Measurements from ENCODE around the gene GSG1L.

Gene GSG1L

GRCh38 chr16:27932542-27933135, 130.9 kb downstream of the GSG1L start:
- no peak for DNase-seq

DNA sequence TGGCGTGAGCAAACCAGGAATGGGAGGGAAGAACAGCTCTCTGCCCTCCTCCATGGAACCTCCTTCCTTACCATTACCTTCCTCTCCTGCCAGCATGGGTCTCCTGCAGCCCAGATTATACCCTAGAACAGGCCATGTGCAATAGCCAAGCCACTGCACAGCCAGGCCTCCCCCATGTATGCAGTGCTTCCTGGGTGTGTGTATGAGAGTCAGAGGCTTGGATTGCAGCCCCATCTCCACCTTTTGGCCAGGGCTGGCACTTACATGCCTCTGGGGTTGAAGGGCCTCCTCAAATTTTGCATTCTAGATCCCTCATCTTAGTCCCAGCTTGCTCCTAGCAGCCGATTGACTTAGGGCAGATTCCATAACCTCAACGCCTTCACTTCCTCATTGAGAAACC, 133.7 kb downstream of the GSG1L start:
- DNase-seq = no peak

DNA sequence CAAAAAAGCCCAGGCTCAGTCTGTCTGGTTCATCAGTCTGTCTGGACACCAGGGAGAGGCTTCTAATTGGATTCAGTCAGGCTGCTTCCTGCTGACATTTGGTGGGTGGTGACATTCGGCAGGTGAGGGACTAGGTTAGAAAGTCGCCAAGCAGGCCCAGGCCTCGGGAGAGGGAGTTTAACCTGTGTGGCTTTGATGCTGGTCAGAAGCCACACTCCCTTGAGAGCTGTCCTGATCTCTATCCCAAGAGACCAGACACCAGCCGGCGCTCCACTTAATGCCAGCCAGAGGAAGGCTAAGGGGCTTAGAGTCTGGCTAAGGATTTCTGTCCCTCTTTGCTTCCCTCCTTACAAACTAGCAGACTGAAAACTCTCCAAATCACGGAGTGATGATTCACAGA, 135.0 kb downstream of the GSG1L start:
- no peak for DNase-seq

GRCh38 chr16:27927266-27927901, 136.1 kb downstream of the GSG1L start:
- DNase-seq = no peak

DNA sequence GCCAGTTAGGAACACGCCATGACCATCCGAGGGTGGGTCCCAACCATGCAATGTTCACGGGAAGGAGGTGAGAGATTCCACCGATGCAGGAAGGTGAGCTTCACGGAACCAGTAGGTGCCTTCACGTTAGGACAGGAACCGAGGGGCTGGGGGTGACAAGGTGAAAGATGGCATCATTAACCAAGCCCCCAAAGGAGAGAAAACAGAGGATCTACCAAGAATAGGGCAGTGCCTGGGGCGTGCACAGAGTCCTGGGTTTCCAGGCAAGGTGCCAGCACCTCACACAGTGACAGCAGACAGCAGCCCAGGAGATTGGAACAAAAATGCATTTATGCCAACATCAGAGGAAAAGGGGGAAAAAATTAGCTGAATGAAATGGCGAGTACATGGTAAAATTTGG, 137.9 kb downstream of the GSG1L start:
- no peak for DNase-seq

DNA sequence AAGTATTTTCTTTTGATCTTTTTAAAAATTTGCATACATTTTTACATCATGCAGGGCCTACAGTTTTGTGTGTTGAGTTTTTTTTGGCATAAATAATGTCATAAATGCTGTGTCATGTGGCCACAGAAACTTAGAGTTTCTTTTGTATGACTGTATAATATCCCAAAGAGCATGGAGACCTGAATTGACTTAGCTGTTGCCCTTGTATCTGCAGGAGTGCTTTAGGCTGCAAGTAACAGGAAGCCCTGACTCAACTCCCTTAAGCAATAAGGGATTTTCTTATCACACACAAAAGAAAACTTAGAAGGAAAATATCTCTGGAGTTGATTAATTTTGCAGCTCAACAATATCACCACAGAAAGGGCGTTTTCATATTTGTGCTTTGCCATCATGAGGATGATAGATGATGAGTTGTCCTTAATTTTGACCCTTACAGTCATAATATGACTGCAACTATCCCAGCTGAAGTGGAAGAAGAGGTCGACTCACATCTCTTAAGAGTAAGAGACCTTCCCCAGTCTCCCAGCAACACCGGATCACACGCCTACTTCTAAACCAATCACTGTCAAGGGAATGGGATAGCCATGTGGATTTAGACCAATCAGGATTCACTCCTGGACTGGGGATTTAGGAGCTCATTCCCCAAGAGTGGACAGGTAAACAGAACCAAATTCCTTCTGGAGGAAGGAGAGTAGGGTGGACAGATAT, 138.9 kb downstream of the GSG1L start:
- no peak for DNase-seq

GRCh38 chr16:27923751-27924150, 139.8 kb downstream of the GSG1L start:
- no peak for DNase-seq

DNA sequence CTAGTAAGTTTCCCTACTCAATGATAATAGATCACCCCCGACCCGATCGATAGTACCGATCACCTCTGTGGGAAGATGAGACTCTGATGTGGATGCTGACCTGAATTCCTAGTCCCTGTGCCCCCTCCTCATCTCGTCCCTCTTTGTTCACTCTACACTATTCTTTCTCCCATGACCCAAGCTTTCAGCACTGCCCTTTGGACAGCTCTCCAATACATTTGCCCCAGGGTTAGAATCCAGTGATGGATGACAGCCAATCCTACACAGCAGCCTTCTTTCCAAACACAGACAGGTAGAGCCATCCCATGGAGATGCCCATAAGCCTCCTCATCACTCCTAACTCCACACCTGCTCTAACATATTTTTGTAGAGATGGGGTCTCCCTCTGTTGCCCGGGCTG, 141.1 kb downstream of the GSG1L start:
- DNase-seq = no peak

- no peak for DNase-seq
Observed at GRCh38 chr16:27921134-27921533, 142.4 kb downstream of the GSG1L start.

GRCh38 chr16:27920391-27920891, 143.1 kb downstream of the GSG1L start:
- DNase-seq = no peak

DNA sequence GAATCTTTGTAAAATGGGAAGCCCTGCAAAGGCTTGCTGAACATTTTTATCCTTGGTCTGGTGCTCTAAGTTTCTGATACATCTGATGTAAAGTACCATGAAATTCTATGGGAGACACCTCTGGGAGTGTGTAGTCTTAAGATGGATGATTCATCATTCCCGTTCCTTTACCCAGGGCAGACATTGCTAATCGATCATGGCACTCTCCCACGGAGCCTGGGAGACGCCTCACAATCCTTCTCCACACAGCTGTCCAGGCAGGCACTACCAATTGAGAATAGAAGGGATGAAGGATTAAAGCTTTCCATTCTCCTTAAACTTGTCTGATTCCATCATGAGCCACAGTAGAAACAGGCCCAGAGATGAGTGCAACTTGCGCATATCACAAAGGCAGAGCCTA, 144.8 kb downstream of the GSG1L start:
- no peak for DNase-seq

DNA sequence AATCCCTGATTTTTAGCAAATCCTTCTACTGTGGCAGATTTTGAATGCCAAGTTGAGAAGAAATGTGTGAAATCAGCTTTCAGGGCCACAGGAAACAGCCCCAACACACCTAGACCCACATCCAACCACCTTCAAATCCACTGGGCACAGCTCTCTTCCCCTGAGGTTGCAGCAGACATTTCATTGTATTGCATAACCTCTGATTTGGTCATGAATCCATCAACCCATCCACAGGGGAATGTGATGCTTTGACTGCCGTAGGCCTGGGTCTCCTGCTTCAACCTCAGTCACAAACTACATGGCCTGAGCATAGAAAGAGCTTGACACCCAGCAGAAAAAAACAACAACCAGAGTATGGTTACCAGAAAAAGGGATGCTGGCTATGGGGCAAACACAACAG, 145.6 kb downstream of the GSG1L start:
- no peak for DNase-seq

DNA sequence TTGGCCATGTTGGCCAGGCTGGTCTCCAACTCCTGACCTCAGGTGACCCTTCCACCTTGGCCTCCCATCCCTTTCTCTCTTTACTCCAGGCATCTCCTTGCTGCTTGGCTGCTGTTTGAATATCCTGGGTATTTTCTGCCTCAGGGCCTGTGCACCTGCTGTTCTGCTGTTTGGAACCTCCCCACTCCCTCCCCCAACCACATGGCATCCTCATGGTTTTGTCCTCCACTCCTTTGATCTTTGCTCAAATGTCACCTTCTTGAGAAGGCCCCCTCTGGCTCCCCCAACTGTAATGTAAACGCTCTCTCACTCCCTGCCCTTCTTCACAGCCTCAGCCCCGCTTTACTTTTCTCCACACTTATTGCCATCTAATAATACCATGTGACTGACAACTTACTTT, 152.0 kb downstream of the GSG1L start:
- no peak for DNase-seq

GRCh38 chr16:27907457-27907972, 156.0 kb downstream of the GSG1L start:
- DNase-seq = no peak

DNA sequence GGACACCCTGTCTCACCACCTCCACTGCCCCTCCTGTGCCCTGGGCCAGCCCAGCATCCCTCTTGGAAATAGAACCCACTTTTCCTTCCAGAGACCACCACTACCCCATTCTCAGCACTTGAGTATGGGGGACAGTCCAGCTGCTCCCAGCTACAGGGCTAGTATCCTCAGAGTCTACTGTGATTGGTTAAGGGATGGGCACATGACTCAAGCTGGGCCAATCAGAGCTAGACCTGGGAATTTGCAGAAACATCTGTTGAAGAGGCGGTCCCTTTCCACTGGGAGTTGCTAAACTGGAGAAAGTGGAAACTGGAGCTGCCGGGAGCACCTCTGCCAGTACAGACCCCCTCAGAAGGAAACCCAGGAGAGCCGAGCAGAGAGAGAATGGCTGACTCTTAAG, 156.6 kb downstream of the GSG1L start:
- no peak for DNase-seq

- no peak for DNase-seq
Observed at GRCh38 chr16:27903046-27903655, 160.4 kb downstream of the GSG1L start.

- no peak for DNase-seq
Observed at GRCh38 chr16:27902551-27902950, 161.0 kb downstream of the GSG1L start.

- DNase-seq = no peak
Observed at GRCh38 chr16:27901956-27902355, 161.6 kb downstream of the GSG1L start.

DNA sequence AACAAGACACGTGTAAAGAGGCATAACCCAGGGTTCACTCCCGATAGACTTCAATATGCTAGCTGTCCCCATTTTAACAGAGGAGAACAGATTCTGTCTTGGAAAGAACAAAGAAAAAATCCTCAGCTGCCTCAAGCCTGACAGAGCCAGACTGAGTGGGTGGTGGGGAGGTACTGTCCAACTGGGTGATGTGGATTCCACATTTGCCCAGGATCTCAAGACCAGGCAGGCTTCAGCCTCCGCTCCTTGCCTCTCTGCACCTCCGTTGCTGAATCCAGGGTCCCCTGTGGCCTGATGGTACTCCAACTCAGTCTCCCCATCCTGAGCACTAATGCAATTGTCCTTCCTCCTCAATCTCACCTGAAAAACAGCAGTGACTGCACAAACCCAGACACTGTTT, 163.8 kb downstream of the GSG1L start:
- DNase-seq = no peak

- no peak for DNase-seq
Observed at GRCh38 chr16:27894386-27894785, 169.1 kb downstream of the GSG1L start.

- no peak for DNase-seq
Observed at GRCh38 chr16:27892879-27893278, 170.6 kb downstream of the GSG1L start.

- no peak for DNase-seq
Observed at GRCh38 chr16:27890866-27891265, 172.6 kb downstream of the GSG1L start.

DNA sequence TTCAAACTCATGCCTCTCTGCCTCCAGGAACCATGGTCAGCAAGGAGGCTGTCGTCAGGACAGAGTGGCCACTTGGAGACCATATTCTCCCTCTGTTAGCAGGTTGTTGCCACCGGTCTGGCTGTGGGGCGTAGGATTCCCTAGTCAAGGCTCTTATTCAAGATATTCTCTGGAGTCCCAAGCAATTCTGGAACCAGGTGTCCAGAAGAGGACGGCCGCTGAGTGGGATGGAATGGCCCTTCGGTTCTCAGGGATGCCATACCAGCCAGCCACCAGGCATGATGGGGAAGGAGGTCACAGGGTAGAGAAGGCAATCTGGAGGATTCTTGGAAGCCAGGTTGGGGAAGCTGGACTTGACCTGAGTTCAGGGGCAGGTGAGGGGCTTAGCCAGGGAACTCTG, 173.5 kb downstream of the GSG1L start:
- no peak for DNase-seq

GRCh38 chr16:27883576-27883975, 179.9 kb downstream of the GSG1L start:
- DNase-seq = no peak

Measured in stimulated activated CD4-positive, alpha-beta T cell treated with anti-CD3 and anti-CD28 coated beads, Interleukin-4, amount 100 ng/mL, for 24 hours (primary cell).